Fibroblast of upper back skin (primary cell): Measurements from ENCODE around the gene CTNNA3.

Source experiments
- DNase-seq: peaks from one replicate; pipeline ENCODE4 v3.0.0-alpha.2; 2013

Gene CTNNA3

GRCh38 chr10:67664942-67665341 is 31.1 kb downstream of the CTNNA3 start:
- DNase-seq, result peak; percentile 32

GRCh38 chr10:67663449-67664087 is 32.4 kb downstream of the CTNNA3 start:
- no peak for DNase-seq

GRCh38 chr10:67662415-67662814 is 33.6 kb downstream of the CTNNA3 start:
- DNase-seq, result no peak

GRCh38 chr10:67659497-67659896 is 36.5 kb downstream of the CTNNA3 start:
- no peak for DNase-seq

GRCh38 chr10:67657775-67658174 is 38.2 kb downstream of the CTNNA3 start:
- no peak for DNase-seq

GRCh38 chr10:67650558-67650957 is 45.4 kb downstream of the CTNNA3 start:
- no peak for DNase-seq

- DNase-seq, result no peak
Observed at GRCh38 chr10:67648613-67649229, 47.3 kb downstream of the CTNNA3 start.

- DNase-seq, result no peak
Observed at GRCh38 chr10:67630904-67631303, 65.1 kb downstream of the CTNNA3 start.

GRCh38 chr10:67629461-67629971 is 66.5 kb downstream of the CTNNA3 start:
- DNase-seq, result peak; percentile 31

GRCh38 chr10:67622984-67623383 is 73.0 kb downstream of the CTNNA3 start:
- DNase-seq, result no peak

- peak; percentile 64 for DNase-seq
Observed at GRCh38 chr10:67622511-67622910, 73.5 kb downstream of the CTNNA3 start.

- no peak for DNase-seq
Observed at GRCh38 chr10:67621834-67622233, 74.2 kb downstream of the CTNNA3 start.

- DNase-seq, result peak; percentile 63
Observed at GRCh38 chr10:67618116-67618515, 77.9 kb downstream of the CTNNA3 start.

- peak; percentile 69 for DNase-seq
Observed at GRCh38 chr10:67612577-67613537, 83.1 kb downstream of the CTNNA3 start.

- DNase-seq, result no peak
Observed at GRCh38 chr10:67612176-67612575, 83.8 kb downstream of the CTNNA3 start.

GRCh38 chr10:67609996-67610793 is 85.8 kb downstream of the CTNNA3 start:
- peak; percentile 88 for DNase-seq

GRCh38 chr10:67608001-67608400 is 88.0 kb downstream of the CTNNA3 start:
- no peak for DNase-seq

GRCh38 chr10:67607472-67607871 is 88.5 kb downstream of the CTNNA3 start:
- DNase-seq, result no peak

GRCh38 chr10:67606572-67606971 is 89.4 kb downstream of the CTNNA3 start:
- peak; percentile 87 for DNase-seq

GRCh38 chr10:67603701-67604100 is 92.3 kb downstream of the CTNNA3 start:
- peak; percentile 41 for DNase-seq

- DNase-seq, result no peak
Observed at GRCh38 chr10:67603086-67603485, 92.9 kb downstream of the CTNNA3 start.

- DNase-seq, result peak; percentile 98
Observed at GRCh38 chr10:67602268-67602950, 93.6 kb downstream of the CTNNA3 start.
